HG02840 (cell line): ENCODE results near the gene TRABD.

ENCODE experiments used
- ATAC-seq: cut with Tn5 transposase; IDR thresholded peaks from one replicate; pipeline ENCODE4 v1.9.1; 2021; ENCODE audit warnings: mild to moderate bottlenecking, moderate library complexity, moderate number of reproducible peaks; ENCODE audit not compliant: unreplicated experiment, low FRiP score

TRABD gene

GRCh38 chr22:50232481-50233151, 46.9 kb downstream of the TRABD start:
- no peak for ATAC-seq

GRCh38 chr22:50233223-50233622, 47.5 kb downstream of the TRABD start:
- ATAC-seq: no peak

- ATAC-seq: no peak
These were observed 51.2 kb downstream of the TRABD start for GRCh38 chr22:50236731-50237409.

- no peak for ATAC-seq
These were observed 53.0 kb downstream of the TRABD start for GRCh38 chr22:50238755-50239154.

- ATAC-seq: no peak
These were observed 56.8 kb downstream of the TRABD start for GRCh38 chr22:50242406-50242949.

- ATAC-seq: no peak
These were observed 58.1 kb downstream of the TRABD start for GRCh38 chr22:50243685-50244419.

- ATAC-seq: peak; percentile 78
These were observed 58.9 kb downstream of the TRABD start, which contains the start of gene TUBGCP6 for GRCh38 chr22:50244420-50245213. TUBGCP6 (minus strand) TSS chr22:50245023; CDS start chr22:50244459, 564 bp downstream.

GRCh38 chr22:50245214-50246072, 59.7 kb downstream of the TRABD start:
- no peak for ATAC-seq

GRCh38 chr22:50246242-50247175, 60.8 kb downstream of the TRABD start:
- ATAC-seq: no peak

GRCh38 chr22:50247748-50248147, 62.0 kb downstream of the TRABD start:
- ATAC-seq: no peak

- no peak for ATAC-seq
These were observed 62.7 kb downstream of the TRABD start for GRCh38 chr22:50248196-50249081.
